GM12878 (cell line): ENCODE results near the gene ADCY2. TPM values are rescaled to one million over a fixed set of nuclear protein-coding genes. Genes with fewer than 3 reads are reported as not detected.

Source experiments
- ATAC-seq: fragments of 200-7000 bp; cut with Tn5 transposase; 3 replicates; pipeline ENCODE4 v1.9.1; 2020; ENCODE audit warnings: mild to moderate bottlenecking, moderate library complexity
- BruUV-seq: library from RNA; stranded (reverse); fragments of 400-500 nt; replicated peaks from 2 replicates; lab custom pipeline; 2021; lab: Mats Ljungman, UMichigan
- CTCF ChIA-PET: fragments of 300-600 bp; sonication (Branson Sonifier 250); formaldehyde crosslinking; extraction: SDS; loops from one replicate; lab custom pipeline; 2021; ENCODE audit warnings: inconsistent platforms; lab: Yijun Ruan, JAX
- POLR2A ChIA-PET: fragments of 350-600 bp; formaldehyde crosslinking; extraction: SDS; loops from one replicate; lab custom pipeline; 2021; ENCODE audit warnings: inconsistent platforms; lab: Charles Lee
- RAD21 ChIA-PET: fragments of 300-600 bp; sonication (Branson Sonifier 250); formaldehyde crosslinking; loops from one replicate; lab custom pipeline; 2023; ENCODE audit warnings: antibody characterized with exemption; ENCODE audit not compliant: unreplicated experiment; lab: Charles Lee
- SMC1A ChIA-PET: fragments of 300-600 bp; sonication (Branson Sonifier 250); formaldehyde crosslinking; loops from one replicate; lab custom pipeline; 2023; ENCODE audit not compliant: unreplicated experiment, uncharacterized antibody; lab: Charles Lee
- DNase-seq: peaks from one replicate; pipeline ENCODE4 v3.0.0-alpha.2; 2011; ENCODE audit warnings: low read depth, low spot score
- FAIRE-seq: peaks from 3 replicates; lab custom pipeline; 2011; peaks lifted over from hg19 to GRCh38; lab: Jason Lieb, UNC
- H2AFZ ChIP-seq: 2 replicates; pipeline ENCODE4 v1.6.0; 2011; ENCODE audit warnings: low read depth, low read length, control low read depth; ENCODE audit not compliant: control insufficient read depth
- H3K27ac ChIP-seq: 2 replicates; pipeline ENCODE4 v1.5.1; 2011; ENCODE audit warnings: control low read depth; ENCODE audit not compliant: control insufficient read depth, insufficient read depth
- H3K27me3 ChIP-seq, 2 experiments: replicated peaks in 1 of 2; 2 replicates each; pipeline versions ENCODE4 v1.6.0 to v1.6.1; 2011; ENCODE audit warnings: low read length in 1 of 2; ENCODE audit not compliant: control insufficient read depth in 2 of 2, insufficient read depth in 2 of 2
- H3K36me3 ChIP-seq, 2 experiments: 2 replicates each; pipeline ENCODE4 v1.5.1; 2011; ENCODE audit warnings: low read length in 1 of 2; ENCODE audit not compliant: control insufficient read depth in 2 of 2, insufficient read depth in 2 of 2
- H3K4me1 ChIP-seq: 2 replicates; pipeline ENCODE4 v1.6.1; 2011; ENCODE audit warnings: mild to moderate bottlenecking, low read length, moderate library complexity, mixed read lengths; ENCODE audit not compliant: control insufficient read depth, insufficient read depth
- H3K4me2 ChIP-seq: 2 replicates; pipeline ENCODE4 v1.6.0; 2011; ENCODE audit warnings: control low read depth; ENCODE audit not compliant: control insufficient read depth, insufficient read depth
- H3K4me3 ChIP-seq: fragments of 200-600 bp; sonication (generic); 2 replicates; pipeline ENCODE4 v1.5.1; 2016
- H3K79me2 ChIP-seq: 2 replicates; pipeline ENCODE4 v1.6.0; 2011; ENCODE audit warnings: low read length; ENCODE audit not compliant: control insufficient read depth, insufficient read depth
- H3K9ac ChIP-seq: 2 replicates; pipeline ENCODE4 v1.8.0; 2011; ENCODE audit warnings: low read length, control low read depth, mixed read lengths; ENCODE audit not compliant: control insufficient read depth, insufficient read depth
- H3K9me3 ChIP-seq: replicated peaks from 3 replicates; pipeline ENCODE4 v1.5.1; 2011; ENCODE audit warnings: mild to moderate bottlenecking, low read length; ENCODE audit not compliant: control insufficient read depth, insufficient read depth
- H4K20me1 ChIP-seq: 2 replicates; pipeline ENCODE4 v1.6.0; 2011; ENCODE audit not compliant: control insufficient read depth, insufficient read depth
- BRCA1 ChIP-seq: IDR thresholded peaks from 2 replicates; pipeline ENCODE4 v1.6.1; 2011; ENCODE audit warnings: low read depth, low read length, improper control_type of control experiment
- CBX3 ChIP-seq: fragments of 200-600 bp; sonication (generic); IDR thresholded peaks from 2 replicates; pipeline ENCODE4 v1.6.1; 2016; ENCODE audit warnings: low read depth, borderline replicate concordance
- CBX5 ChIP-seq: sonication (generic); IDR thresholded peaks from 2 replicates; pipeline ENCODE4 v1.6.1; 2016; ENCODE audit warnings: low read depth, moderate library complexity, mild to moderate bottlenecking, inconsistent platforms
- CREB1 ChIP-seq: IDR thresholded peaks from 2 replicates; pipeline ENCODE4 v1.6.1; 2012; ENCODE audit warnings: low read depth, mild to moderate bottlenecking, inconsistent platforms
- EZH2 ChIP-seq: IDR thresholded peaks from 2 replicates; pipeline ENCODE4 v1.6.1; 2012; ENCODE audit warnings: low read depth, mild to moderate bottlenecking, control low read depth, inconsistent platforms, low read length, borderline replicate concordance; ENCODE audit not compliant: control insufficient read depth
- JUND ChIP-seq: IDR thresholded peaks from 2 replicates; pipeline ENCODE4 v1.6.1; 2012; ENCODE audit warnings: low read depth, mild to moderate bottlenecking, low read length, improper control_type of control experiment, moderate library complexity
- PML ChIP-seq: IDR thresholded peaks from 2 replicates; pipeline ENCODE4 v1.6.1; 2012; ENCODE audit warnings: low read length, inconsistent platforms
- POLR2AphosphoS2 ChIP-seq: IDR thresholded peaks from 2 replicates; pipeline ENCODE4 v1.6.1; 2011; ENCODE audit warnings: low read depth, mild to moderate bottlenecking, low read length, improper control_type of control experiment, moderate library complexity
- POU2F2 ChIP-seq: IDR thresholded peaks from 3 replicates; pipeline ENCODE4 v1.6.1; 2011; ENCODE audit warnings: low read depth, mild to moderate bottlenecking, low read length, borderline replicate concordance
- RAD51 ChIP-seq: fragments of 450-650 bp; IDR thresholded peaks from 2 replicates; pipeline ENCODE4 v1.6.1; 2016; ENCODE audit warnings: moderate library complexity, mild to moderate bottlenecking, inconsistent platforms
- RELA ChIP-seq: fragments of 450-650 bp; IDR thresholded peaks from 2 replicates; pipeline ENCODE4 v1.8.0; 2014; ENCODE audit warnings: borderline replicate concordance; ENCODE audit not compliant: partially characterized antibody
- SMAD1 ChIP-seq: fragments of 450-650 bp; IDR thresholded peaks from 2 replicates; pipeline ENCODE4 v1.6.1; 2018; ENCODE audit warnings: mild to moderate bottlenecking, low read depth; ENCODE audit not compliant: partially characterized antibody
- TCF12 ChIP-seq: IDR thresholded peaks from 2 replicates; pipeline ENCODE4 v1.6.1; 2011; ENCODE audit warnings: low read depth, mild to moderate bottlenecking, low read length
- YY1 ChIP-seq: IDR thresholded peaks from 2 replicates; pipeline ENCODE4 v1.6.1; 2011; ENCODE audit warnings: low read depth, mild to moderate bottlenecking, low read length
- ZNF24 ChIP-seq: fragments of 450-650 bp; IDR thresholded peaks from 2 replicates; pipeline ENCODE4 v1.6.1; 2017; ENCODE audit warnings: antibody characterized with exemption, mild to moderate bottlenecking
- ZNF274 ChIP-seq: IDR thresholded peaks from one replicate; pipeline ENCODE4 v1.8.0; 2011; ENCODE audit not compliant: insufficient read length, insufficient read depth
- WGBS: methylation state at CpG from one replicate; pipeline ENCODE4 v1.1.6; 2016; ENCODE audit warnings: low lambda C conversion rate; ENCODE audit not compliant: insufficient replicate concordance, insufficient coverage; ENCODE audit errors: missing lambda C conversion rate; 5-methylcytosine and 5-hydroxymethylcytosine counted together
- in situ Hi-C: fragments of 300-500 bp; cut with MboI; formaldehyde crosslinking; loops from 9 replicates; pipeline ENCODE4 v1.14.3; 2018; ENCODE audit warnings: mixed read lengths
- intact Hi-C: fragments of 100-400 bp; cut with micrococcal nuclease; formaldehyde crosslinking; loops from one replicate; pipeline ENCODE4 v1.14.2; 2022; ENCODE audit not compliant: unreplicated experiment
- polyA plus RNA-seq, 11 experiments: library from polyadenylated mRNA; depleted of rRNA in 4 of 11; unstranded in 6 of 11; stranded (reverse) in 5 of 11; fragments of >200 nt; fragmentation: Nextera tagmentation in 4 of 11; fragmentation: Illumina TruSeq in 1 of 11; extraction: Ambion mirVana in 4 of 11; extraction: Trizol in 1 of 11; gene quantifications; 1 replicate in 1 of 11; 2 replicates in 10 of 11; pipeline versions ENCODE4 v1.2.1 to v1.2.3, GENCODE V29; 2011 to 2016; ENCODE audit warnings: inconsistent platforms in 2 of 11, missing spikeins in 2 of 11, low read depth in 1 of 11
- total RNA-seq, 4 experiments: library from RNA; depleted of rRNA in 3 of 4; stranded (reverse); fragments of >200 nt in 3 of 4; fragmentation: Illumina TruSeq in 1 of 4; extraction: Trizol in 1 of 4; gene quantifications; 2 replicates each; pipeline versions ENCODE4 v1.2.1 to v1.2.3, GENCODE V29; 2013 to 2021
- TF ChIP-seq, protein P1 (sequence below): fragments of 150-350 bp; IDR thresholded peaks from 2 replicates; pipeline ENCODE4 v1.6.1; 2016; ENCODE audit warnings: low read depth, low read length
- TF ChIP-seq, protein P2 (sequence below): IDR thresholded peaks from 2 replicates; pipeline ENCODE4 v1.6.1; 2012; ENCODE audit warnings: low read depth, low read length, improper control_type of control experiment
- TF ChIP-seq, protein P3 (sequence below): IDR thresholded peaks from 2 replicates; pipeline ENCODE4 v1.6.1; 2012; ENCODE audit warnings: low read length, inconsistent platforms

The ADCY2 gene
- total and polyA plus RNA-seq, 10 of the 15 experiments (the other 5 are each of a cell fraction or from before 2014, with no cell fraction given), result 0.07 to 0.26 TPM; not detected in 8

DNA sequence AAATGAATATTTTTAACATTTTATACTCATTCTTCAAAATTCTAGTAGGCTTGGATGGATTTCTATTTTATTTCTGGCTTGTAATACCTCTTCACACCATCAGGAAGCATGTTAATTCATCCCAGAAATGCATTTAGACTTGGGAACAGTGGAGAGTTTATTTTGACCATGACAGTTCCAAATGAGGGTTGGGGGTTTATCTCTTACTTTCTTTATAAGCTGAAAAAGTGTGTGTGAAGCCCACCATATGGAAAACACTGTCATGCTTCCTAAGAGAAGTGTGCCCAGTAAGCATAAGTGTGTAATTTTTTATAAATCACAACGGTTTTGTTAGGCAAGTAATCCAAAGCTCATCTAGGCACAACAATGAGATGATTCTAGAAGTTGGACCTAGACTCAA, 215.6 kb downstream of the ADCY2 start:
- ChIA-PET POLR2A (no interaction called here), SMC1A (no interaction called here), RAD21 (no interaction called here), CTCF (no interaction called here)
- WGBS, result 0% methylated on average over 1 of the region's 1 CpG
- Histone ChIP-seq H3K79me2 (no peaks in the 10 kb centered on the region), H3K9ac (no peak overlapping the region), H3K9me3 (no peaks in the 10 kb centered on the region), H3K4me2 (no peak overlapping the region), H4K20me1 (no peaks in the 10 kb centered on the region), H2AFZ (no peak overlapping the region), H3K36me3 (no peaks in the 10 kb centered on the region), H3K27ac (no peak overlapping the region), H3K27me3 (no peaks in the 10 kb centered on the region), H3K4me1 (no peaks in the 10 kb centered on the region), H3K4me3 (no peak overlapping the region)
- TF ChIP-seq RAD51 (no peak), POLR2AphosphoS2 (no peak), CREB1 (no peak), CBX3 (no peak), EZH2 (no peak), POU2F2 (no peak), RELA (no peak), CBX5 (no peak), SMAD1 (no peak), ZNF274 (no peak), BRCA1 (no peak), TCF12 (no peak), YY1 (no peak), JUND (no peak), ZNF24 (no peak), PML (no peak)
- TF ChIP-seq, protein P1, sequence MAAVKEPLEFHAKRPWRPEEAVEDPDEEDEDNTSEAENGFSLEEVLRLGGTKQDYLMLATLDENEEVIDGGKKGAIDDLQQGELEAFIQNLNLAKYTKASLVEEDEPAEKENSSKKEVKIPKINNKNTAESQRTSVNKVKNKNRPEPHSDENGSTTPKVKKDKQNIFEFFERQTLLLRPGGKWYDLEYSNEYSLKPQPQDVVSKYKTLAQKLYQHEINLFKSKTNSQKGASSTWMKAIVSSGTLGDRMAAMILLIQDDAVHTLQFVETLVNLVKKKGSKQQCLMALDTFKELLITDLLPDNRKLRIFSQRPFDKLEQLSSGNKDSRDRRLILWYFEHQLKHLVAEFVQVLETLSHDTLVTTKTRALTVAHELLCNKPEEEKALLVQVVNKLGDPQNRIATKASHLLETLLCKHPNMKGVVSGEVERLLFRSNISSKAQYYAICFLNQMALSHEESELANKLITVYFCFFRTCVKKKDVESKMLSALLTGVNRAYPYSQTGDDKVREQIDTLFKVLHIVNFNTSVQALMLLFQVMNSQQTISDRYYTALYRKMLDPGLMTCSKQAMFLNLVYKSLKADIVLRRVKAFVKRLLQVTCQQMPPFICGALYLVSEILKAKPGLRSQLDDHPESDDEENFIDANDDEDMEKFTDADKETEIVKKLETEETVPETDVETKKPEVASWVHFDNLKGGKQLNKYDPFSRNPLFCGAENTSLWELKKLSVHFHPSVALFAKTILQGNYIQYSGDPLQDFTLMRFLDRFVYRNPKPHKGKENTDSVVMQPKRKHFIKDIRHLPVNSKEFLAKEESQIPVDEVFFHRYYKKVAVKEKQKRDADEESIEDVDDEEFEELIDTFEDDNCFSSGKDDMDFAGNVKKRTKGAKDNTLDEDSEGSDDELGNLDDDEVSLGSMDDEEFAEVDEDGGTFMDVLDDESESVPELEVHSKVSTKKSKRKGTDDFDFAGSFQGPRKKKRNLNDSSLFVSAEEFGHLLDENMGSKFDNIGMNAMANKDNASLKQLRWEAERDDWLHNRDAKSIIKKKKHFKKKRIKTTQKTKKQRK, result no peak
- TF ChIP-seq, protein P2, sequence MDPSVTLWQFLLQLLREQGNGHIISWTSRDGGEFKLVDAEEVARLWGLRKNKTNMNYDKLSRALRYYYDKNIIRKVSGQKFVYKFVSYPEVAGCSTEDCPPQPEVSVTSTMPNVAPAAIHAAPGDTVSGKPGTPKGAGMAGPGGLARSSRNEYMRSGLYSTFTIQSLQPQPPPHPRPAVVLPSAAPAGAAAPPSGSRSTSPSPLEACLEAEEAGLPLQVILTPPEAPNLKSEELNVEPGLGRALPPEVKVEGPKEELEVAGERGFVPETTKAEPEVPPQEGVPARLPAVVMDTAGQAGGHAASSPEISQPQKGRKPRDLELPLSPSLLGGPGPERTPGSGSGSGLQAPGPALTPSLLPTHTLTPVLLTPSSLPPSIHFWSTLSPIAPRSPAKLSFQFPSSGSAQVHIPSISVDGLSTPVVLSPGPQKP, result no peak
- TF ChIP-seq, protein P3, sequence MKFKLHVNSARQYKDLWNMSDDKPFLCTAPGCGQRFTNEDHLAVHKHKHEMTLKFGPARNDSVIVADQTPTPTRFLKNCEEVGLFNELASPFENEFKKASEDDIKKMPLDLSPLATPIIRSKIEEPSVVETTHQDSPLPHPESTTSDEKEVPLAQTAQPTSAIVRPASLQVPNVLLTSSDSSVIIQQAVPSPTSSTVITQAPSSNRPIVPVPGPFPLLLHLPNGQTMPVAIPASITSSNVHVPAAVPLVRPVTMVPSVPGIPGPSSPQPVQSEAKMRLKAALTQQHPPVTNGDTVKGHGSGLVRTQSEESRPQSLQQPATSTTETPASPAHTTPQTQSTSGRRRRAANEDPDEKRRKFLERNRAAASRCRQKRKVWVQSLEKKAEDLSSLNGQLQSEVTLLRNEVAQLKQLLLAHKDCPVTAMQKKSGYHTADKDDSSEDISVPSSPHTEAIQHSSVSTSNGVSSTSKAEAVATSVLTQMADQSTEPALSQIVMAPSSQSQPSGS, result no peak
- intact Hi-C loops, result no loop called here
- FAIRE-seq (no peak), ATAC-seq (no peak), DNase-seq (no peak)
- in situ Hi-C loops, result no loop called here
- no TSS peak for BruUV-seq
